PFSK-1 (cell line): ENCODE results near the gene CPPED1.

Source experiments
- SIN3A ChIP-seq: IDR thresholded peaks from 2 replicates; pipeline ENCODE4 v1.6.1; 2012; ENCODE audit warnings: mild to moderate bottlenecking, low read length, moderate library complexity, borderline replicate concordance; ENCODE audit not compliant: insufficient read depth
- TAF1 ChIP-seq: IDR thresholded peaks from 2 replicates; pipeline ENCODE4 v1.6.1; 2012; ENCODE audit warnings: low read length, control low read depth, borderline replicate concordance; ENCODE audit not compliant: insufficient read depth
- TF ChIP-seq, protein P1 (sequence below), 2 experiments: IDR thresholded peaks; 2 replicates each; pipeline versions ENCODE4 v1.6.1 to v1.8.0; 2011 to 2012; ENCODE audit warnings: low read depth in 2 of 2, low read length in 2 of 2, control low read depth in 1 of 2, inconsistent platforms in 1 of 2, mild to moderate bottlenecking in 1 of 2, moderate library complexity in 1 of 2; ENCODE audit not compliant: insufficient read depth in 1 of 2

DNA sequence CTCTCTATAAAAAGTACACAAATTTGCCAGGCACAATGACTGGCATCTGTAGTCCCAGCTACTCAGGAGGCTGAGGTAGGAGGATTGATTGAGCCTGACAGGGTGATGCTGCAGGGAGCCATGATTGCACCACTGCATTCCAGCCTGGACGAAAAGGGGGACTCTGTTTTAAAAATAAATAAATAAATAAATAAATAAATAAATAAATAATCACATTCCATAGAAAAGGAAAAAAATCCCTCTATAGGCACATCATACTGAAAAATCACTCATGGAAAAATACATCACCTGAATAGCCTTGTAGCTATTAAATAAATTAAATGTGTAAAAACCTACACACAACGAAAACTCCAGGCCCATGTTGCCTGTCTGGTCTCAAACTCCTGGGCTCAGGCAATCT is 56.4 kb downstream of the CPPED1 start:
- TF ChIP-seq, protein P1, sequence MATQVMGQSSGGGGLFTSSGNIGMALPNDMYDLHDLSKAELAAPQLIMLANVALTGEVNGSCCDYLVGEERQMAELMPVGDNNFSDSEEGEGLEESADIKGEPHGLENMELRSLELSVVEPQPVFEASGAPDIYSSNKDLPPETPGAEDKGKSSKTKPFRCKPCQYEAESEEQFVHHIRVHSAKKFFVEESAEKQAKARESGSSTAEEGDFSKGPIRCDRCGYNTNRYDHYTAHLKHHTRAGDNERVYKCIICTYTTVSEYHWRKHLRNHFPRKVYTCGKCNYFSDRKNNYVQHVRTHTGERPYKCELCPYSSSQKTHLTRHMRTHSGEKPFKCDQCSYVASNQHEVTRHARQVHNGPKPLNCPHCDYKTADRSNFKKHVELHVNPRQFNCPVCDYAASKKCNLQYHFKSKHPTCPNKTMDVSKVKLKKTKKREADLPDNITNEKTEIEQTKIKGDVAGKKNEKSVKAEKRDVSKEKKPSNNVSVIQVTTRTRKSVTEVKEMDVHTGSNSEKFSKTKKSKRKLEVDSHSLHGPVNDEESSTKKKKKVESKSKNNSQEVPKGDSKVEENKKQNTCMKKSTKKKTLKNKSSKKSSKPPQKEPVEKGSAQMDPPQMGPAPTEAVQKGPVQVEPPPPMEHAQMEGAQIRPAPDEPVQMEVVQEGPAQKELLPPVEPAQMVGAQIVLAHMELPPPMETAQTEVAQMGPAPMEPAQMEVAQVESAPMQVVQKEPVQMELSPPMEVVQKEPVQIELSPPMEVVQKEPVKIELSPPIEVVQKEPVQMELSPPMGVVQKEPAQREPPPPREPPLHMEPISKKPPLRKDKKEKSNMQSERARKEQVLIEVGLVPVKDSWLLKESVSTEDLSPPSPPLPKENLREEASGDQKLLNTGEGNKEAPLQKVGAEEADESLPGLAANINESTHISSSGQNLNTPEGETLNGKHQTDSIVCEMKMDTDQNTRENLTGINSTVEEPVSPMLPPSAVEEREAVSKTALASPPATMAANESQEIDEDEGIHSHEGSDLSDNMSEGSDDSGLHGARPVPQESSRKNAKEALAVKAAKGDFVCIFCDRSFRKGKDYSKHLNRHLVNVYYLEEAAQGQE (IDR thresholded peaks at IDR 0.05; ENCODE audit: insufficient read depth in 1 of 2, low read depth in 2 of 2, low read length in 2 of 2) = no peak
- TF ChIP-seq SIN3A (no peak), TAF1 (no peak)
